Skeletal muscle satellite cell (primary cell): ENCODE measurements around the gene PSMD1.
"Not testable (repeated sequence)": the region's sequence is repeated elsewhere in the genome, so short reads cannot be mapped to it uniquely, and the experiment has no call there.

Source experiments
- H3K27me3 ChIP-seq: 2 replicates; pipeline ENCODE4 v1.7.0; 2013; ENCODE audit warnings: low read length; ENCODE audit not compliant: control insufficient read depth, insufficient read depth
- H3K36me3 ChIP-seq: 2 replicates; pipeline ENCODE4 v1.7.0; 2013; ENCODE audit warnings: mild to moderate bottlenecking, control low read depth, low read length; ENCODE audit not compliant: insufficient read depth
- H3K4me1 ChIP-seq: 2 replicates; pipeline ENCODE4 v1.7.0; 2013; ENCODE audit warnings: low read length; ENCODE audit not compliant: control insufficient read depth, insufficient read depth
- H3K4me2 ChIP-seq: 2 replicates; pipeline ENCODE4 v1.7.0; 2013; ENCODE audit warnings: mild to moderate bottlenecking, low read length
- H3K4me3 ChIP-seq: 2 replicates; pipeline ENCODE4 v1.7.0; 2013; ENCODE audit warnings: low read length
- H3K9ac ChIP-seq: 2 replicates; pipeline ENCODE4 v1.7.0; 2013; ENCODE audit warnings: mild to moderate bottlenecking, low read depth, low read length, moderate library complexity
- H3K9me3 ChIP-seq: replicated peaks from 2 replicates; pipeline ENCODE4 v1.7.0; 2013; ENCODE audit warnings: mild to moderate bottlenecking, control low read depth, low read length

Gene PSMD1

DNA sequence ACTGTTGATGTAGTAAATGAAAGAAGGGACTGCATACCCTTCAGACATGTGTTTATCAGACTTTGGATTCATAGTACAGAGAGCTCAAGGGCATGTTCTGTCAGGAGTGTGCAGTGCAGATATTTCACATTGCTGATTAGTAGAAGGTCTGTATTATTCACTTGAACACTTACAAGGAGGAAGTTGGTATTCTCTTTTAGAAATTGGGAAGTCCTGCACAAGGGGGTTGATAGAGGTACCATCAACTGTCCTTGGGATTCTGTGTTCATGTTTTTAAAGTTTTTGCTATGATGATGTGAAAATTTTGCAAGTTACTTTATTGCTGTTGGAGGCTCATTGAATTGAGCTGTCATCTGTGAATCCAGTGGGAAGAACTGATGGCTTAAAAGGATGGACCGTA is 6.7 kb downstream of the PSMD1 start:
- Histone ChIP-seq H3K9me3 (no peaks in the 10 kb centered on the region), H3K27me3 (no peaks in the 10 kb centered on the region), H3K4me2 (no peak overlapping the region), H3K36me3 (peaks cover 67% of the 10 kb centered on the region), H3K4me1 (peaks cover 20% of the 10 kb centered on the region), H3K9ac (no peak overlapping the region), H3K4me3 (no peak overlapping the region)

DNA sequence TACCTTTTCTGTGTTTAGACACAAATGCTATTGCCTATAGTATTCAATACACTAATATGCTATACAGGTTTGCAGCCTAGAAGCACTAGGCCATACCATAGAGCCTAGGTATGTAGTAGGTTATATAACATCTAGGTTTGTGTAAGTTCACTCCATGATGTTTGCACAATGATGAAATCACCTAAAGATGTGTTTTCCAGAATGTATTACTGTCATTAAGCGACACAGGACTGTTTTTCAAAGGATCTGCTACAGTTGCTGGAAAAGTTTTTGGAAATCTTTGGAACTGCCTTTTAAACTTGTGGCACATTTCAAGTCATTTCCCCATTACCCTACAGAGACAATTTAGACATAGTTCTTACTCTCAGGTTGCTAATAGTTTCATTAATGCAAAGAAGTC is 9.3 kb downstream of the PSMD1 start:
- H3K36me3 ChIP-seq, result peaks cover 91% of the 10 kb centered on the region
- no peak overlapping the region for H3K9ac ChIP-seq

GRCh38 chr2:231067531-231067930 is 10.9 kb downstream of the PSMD1 start:
- peaks cover 90% of the 10 kb centered on the region for H3K36me3 ChIP-seq
- not testable (repeated sequence) for H3K4me3 ChIP-seq, H3K4me2 ChIP-seq, H3K4me1 ChIP-seq, H3K9ac ChIP-seq, H3K27me3 ChIP-seq, H3K9me3 ChIP-seq

More for the DNA sequence above, 9.3 kb downstream of the PSMD1 start:
- no peak overlapping the region for H3K4me3 ChIP-seq
- H3K27me3 ChIP-seq, result no peaks in the 10 kb centered on the region
- no peak overlapping the region for H3K4me2 ChIP-seq
- no peaks in the 10 kb centered on the region for H3K4me1 ChIP-seq
- no peaks in the 10 kb centered on the region for H3K9me3 ChIP-seq

GRCh38 chr2:231068525-231069222 is 12.0 kb downstream of the PSMD1 start:
- no peak overlapping the region for H3K4me3 ChIP-seq
- H3K4me1 ChIP-seq, result no peaks in the 10 kb centered on the region
- H3K4me2 ChIP-seq, result no peak overlapping the region
- H3K27me3 ChIP-seq, result no peaks in the 10 kb centered on the region
- no peak overlapping the region for H3K9ac ChIP-seq
- peaks cover 88% of the 10 kb centered on the region for H3K36me3 ChIP-seq
- no peaks in the 10 kb centered on the region for H3K9me3 ChIP-seq

GRCh38 chr2:231069379-231070054 is 12.8 kb downstream of the PSMD1 start:
- H3K36me3 ChIP-seq, result peaks cover 80% of the 10 kb centered on the region
- H3K4me1 ChIP-seq, result no peaks in the 10 kb centered on the region
- H3K4me3 ChIP-seq, result no peak overlapping the region
- H3K9ac ChIP-seq, result no peak overlapping the region
- H3K4me2 ChIP-seq, result no peak overlapping the region
- H3K9me3 ChIP-seq, result no peaks in the 10 kb centered on the region
- H3K27me3 ChIP-seq, result no peaks in the 10 kb centered on the region

DNA sequence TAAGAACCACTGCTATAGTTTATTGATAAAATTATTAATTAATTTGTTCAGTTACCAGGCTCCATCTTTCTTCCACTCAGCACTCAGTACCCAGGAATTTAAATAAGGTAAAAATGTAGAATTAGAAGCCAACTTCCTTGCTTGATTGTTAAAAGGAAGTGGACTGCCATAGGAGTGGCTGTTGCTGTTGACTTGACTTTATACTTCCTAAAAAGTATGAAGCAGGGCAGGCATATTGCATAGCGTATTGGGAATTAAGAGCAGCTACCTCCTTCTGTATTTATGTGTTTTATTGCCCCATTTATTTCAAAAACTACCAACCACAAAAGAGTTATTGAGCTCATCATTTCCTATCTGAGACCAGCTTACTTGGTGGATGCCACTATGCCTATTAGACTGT is 27.9 kb downstream of the PSMD1 start:
- no peaks in the 10 kb centered on the region for H3K9me3 ChIP-seq
- H3K36me3 ChIP-seq, result peaks cover 80% of the 10 kb centered on the region
- H3K4me3 ChIP-seq, result no peak overlapping the region

DNA sequence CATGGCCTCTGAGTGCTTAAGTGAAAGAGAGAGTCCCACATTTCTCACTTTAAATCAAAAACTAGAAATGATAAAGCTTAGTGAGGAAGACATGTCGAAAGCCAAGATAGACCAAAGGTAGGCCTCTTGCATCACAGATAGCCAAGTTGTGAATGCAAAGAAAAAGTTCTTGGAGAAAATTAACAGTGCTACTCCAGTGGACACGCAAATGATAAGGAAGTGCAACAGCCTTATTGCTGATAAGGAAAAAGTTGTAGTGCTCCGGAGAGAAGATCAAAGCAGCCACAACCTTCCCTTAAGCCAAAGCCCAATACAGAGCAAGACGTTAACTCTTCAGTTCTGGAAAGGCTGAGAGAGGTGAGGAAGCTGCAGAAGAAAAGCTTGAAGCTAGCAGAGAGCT is 32.1 kb downstream of the PSMD1 start:
- Histone ChIP-seq H3K36me3 (peaks cover 75% of the 10 kb centered on the region), H3K9ac (no peak overlapping the region), H3K4me2 (no peak overlapping the region), H3K27me3 (no peaks in the 10 kb centered on the region), H3K4me1 (no peaks in the 10 kb centered on the region), H3K9me3 (no peaks in the 10 kb centered on the region), H3K4me3 (no peak overlapping the region)

More for the DNA sequence above, 27.9 kb downstream of the PSMD1 start:
- Histone ChIP-seq H3K27me3 (no peaks in the 10 kb centered on the region), H3K9ac (no peak overlapping the region), H3K4me1 (no peaks in the 10 kb centered on the region), H3K4me2 (no peak overlapping the region)

DNA sequence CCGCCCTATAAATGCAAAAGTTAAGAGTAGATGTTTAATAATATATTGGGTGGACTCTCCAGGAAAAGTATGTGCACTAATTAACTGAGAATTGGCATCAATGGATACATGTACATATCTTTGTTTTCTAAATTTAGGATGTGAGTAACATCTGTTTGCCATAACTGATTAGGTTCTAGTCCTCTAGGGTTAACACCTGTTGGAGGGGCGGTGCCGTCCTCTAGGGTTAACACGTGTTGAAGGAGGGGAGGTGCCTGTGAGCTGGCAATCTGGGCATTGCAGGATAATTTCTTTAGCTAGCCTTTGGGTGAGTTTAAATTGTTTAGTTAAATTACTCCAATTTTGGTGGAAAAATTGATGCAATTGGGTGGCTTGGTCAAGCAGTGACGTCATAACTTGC is 37.3 kb downstream of the PSMD1 start:
- peaks cover 57% of the 10 kb centered on the region for H3K36me3 ChIP-seq
- H3K4me3 ChIP-seq, result no peak overlapping the region

DNA sequence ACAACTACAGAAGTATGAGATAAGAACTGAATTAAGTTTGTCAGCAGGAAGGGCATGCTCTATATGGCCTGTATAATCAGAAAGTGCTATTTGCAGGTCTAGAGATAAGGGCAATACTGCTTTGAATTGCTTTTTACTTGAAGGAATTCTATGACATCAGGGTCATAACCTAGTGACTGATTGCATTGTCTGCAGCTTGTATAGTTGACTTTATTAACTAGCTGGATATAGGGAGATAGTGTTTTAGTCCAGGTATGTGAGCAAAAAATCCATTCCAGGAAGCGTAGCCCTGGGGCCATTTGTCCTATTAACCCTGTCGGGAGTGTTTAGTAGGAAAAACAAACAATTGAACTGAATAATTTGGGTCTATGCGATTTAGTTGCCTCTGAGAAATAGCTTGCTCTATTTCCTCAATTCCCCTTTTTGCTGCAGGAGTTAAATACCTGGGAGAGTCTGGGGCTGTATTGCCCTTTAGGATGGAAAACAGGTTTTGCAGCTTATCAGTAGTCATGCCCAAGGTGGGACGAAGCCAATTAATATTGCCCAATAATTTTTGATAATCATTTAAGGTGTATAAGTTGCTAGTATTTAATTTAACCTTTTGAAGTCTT is 38.2 kb downstream of the PSMD1 start:
- no peaks in the 10 kb centered on the region for H3K27me3 ChIP-seq

More for the DNA sequence above, 37.3 kb downstream of the PSMD1 start:
- Histone ChIP-seq H3K4me2 (no peak overlapping the region), H3K4me1 (no peaks in the 10 kb centered on the region), H3K27me3 (no peaks in the 10 kb centered on the region), H3K9ac (no peak overlapping the region), H3K9me3 (no peaks in the 10 kb centered on the region)

GRCh38 chr2:231099918-231100317 is 43.3 kb downstream of the PSMD1 start:
- Histone ChIP-seq H3K4me3 (no peak overlapping the region), H3K27me3 (no peaks in the 10 kb centered on the region), H3K36me3 (peaks cover 43% of the 10 kb centered on the region), H3K9ac (no peak overlapping the region), H3K9me3 (no peaks in the 10 kb centered on the region), H3K4me2 (no peak overlapping the region), H3K4me1 (peaks cover 28% of the 10 kb centered on the region)

More for the DNA sequence above, 38.2 kb downstream of the PSMD1 start:
- Histone ChIP-seq H3K9ac (no peak overlapping the region), H3K4me1 (no peaks in the 10 kb centered on the region), H3K4me2 (no peak overlapping the region), H3K9me3 (no peaks in the 10 kb centered on the region), H3K36me3 (peaks cover 59% of the 10 kb centered on the region), H3K4me3 (no peak overlapping the region)

- not testable (repeated sequence) for H3K9me3 ChIP-seq, H3K27me3 ChIP-seq, H3K4me2 ChIP-seq, H3K9ac ChIP-seq, H3K4me3 ChIP-seq
- Histone ChIP-seq H3K36me3 (peaks cover 41% of the 10 kb centered on the region), H3K4me1 (peaks cover 28% of the 10 kb centered on the region)
Observed at GRCh38 chr2:231100321-231100720, 43.7 kb downstream of the PSMD1 start.
